CD14-positive monocyte (primary cell): Measurements from ENCODE around the gene EPB41L2. TPM values are rescaled to one million over a fixed set of nuclear protein-coding genes. Genes with fewer than 3 reads are reported as not detected.

Source experiments
- DNase-seq, 3 donors: peaks; one replicate each; pipeline ENCODE4 v3.0.0-alpha.2; 2011 to 2022
- H2AFZ ChIP-seq: 2 replicates; pipeline ENCODE4 v1.6.0; 2012; ENCODE audit warnings: mild to moderate bottlenecking, low read depth, low read length, inconsistent platforms; ENCODE audit not compliant: insufficient read depth, poor library complexity, severe bottlenecking
- H3K27ac ChIP-seq, 2 donors: 1 replicate in 1 of 2; 2 replicates in 1 of 2; pipeline ENCODE4 v1.5.1; 2012 to 2013; ENCODE audit warnings: low read length in 2 of 2, control low read depth in 1 of 2, inconsistent platforms in 1 of 2, low read depth in 1 of 2, mild to moderate bottlenecking in 1 of 2
- H3K27me3 ChIP-seq, 2 donors: one replicate each; pipeline versions ENCODE4 v1.6.0 to v1.6.1; 2011 to 2013; ENCODE audit warnings: low read length in 2 of 2; ENCODE audit not compliant: control insufficient read depth in 2 of 2, insufficient read depth in 2 of 2
- H3K36me3 ChIP-seq, 2 donors: replicated peaks in 1 of 2; 1 replicate in 1 of 2; 2 replicates in 1 of 2; pipeline versions ENCODE4 v1.5.1 to v1.6.1; 2012 to 2013; ENCODE audit warnings: low read length in 2 of 2, control low read depth in 1 of 2, inconsistent platforms in 1 of 2, mild to moderate bottlenecking in 1 of 2; ENCODE audit not compliant: insufficient read depth in 2 of 2, control insufficient read depth in 1 of 2
- H3K4me1 ChIP-seq, 2 donors: 1 replicate in 1 of 2; 2 replicates in 1 of 2; pipeline versions ENCODE4 v1.5.1 to v1.6.1; 2012 to 2013; ENCODE audit warnings: low read length in 2 of 2, control low read depth in 1 of 2, inconsistent platforms in 1 of 2, mild to moderate bottlenecking in 1 of 2, moderate library complexity in 1 of 2; ENCODE audit not compliant: insufficient read depth in 2 of 2, control insufficient read depth in 1 of 2
- H3K4me2 ChIP-seq: replicated peaks from 2 replicates; pipeline ENCODE3; 2012; ENCODE audit warnings: low read length, moderate library complexity, mild to moderate bottlenecking; ENCODE audit not compliant: poor library complexity, severe bottlenecking; ENCODE audit errors: extremely low read depth
- H3K4me3 ChIP-seq, 3 experiments: fragments of 200-600 bp in 1 of 3; sonication (generic) in 1 of 3; replicated peaks in 1 of 3; 1 replicate in 2 of 3; 2 replicates in 1 of 3; pipeline ENCODE4 v1.5.1; 2011 to 2013; ENCODE audit warnings: low read length in 3 of 3, mild to moderate bottlenecking in 3 of 3, control low read depth in 2 of 3, low read depth in 2 of 3, inconsistent platforms in 1 of 3, moderate library complexity in 1 of 3
- H3K79me2 ChIP-seq: 2 replicates; pipeline ENCODE4 v1.6.0; 2012; ENCODE audit warnings: mild to moderate bottlenecking, control low read depth, inconsistent platforms, low read length, moderate library complexity; ENCODE audit not compliant: insufficient read depth
- H3K9ac ChIP-seq: 2 replicates; pipeline ENCODE4 v1.6.0; 2017; ENCODE audit warnings: low read length, mild to moderate bottlenecking; ENCODE audit not compliant: insufficient read depth, poor library complexity, severe bottlenecking
- H3K9me3 ChIP-seq, 2 donors: replicated peaks in 1 of 2; 1 replicate in 1 of 2; 2 replicates in 1 of 2; pipeline versions ENCODE4 v1.5.1 to v1.6.1; 2012 to 2013; ENCODE audit warnings: low read length in 2 of 2, control low read depth in 1 of 2; ENCODE audit not compliant: control insufficient read depth in 1 of 2, insufficient read depth in 1 of 2
- H4K20me1 ChIP-seq: 2 replicates; pipeline ENCODE4 v1.6.0; 2012; ENCODE audit warnings: mild to moderate bottlenecking, low read length, control low read depth, moderate library complexity; ENCODE audit not compliant: insufficient read depth
- H3K27ac Mint-ChIP-seq, 7 donors: one replicate each; pipeline ENCODE4 v1.8.0; 2020; ENCODE audit warnings: mild to moderate bottlenecking in 7 of 7, mixed read lengths in 7 of 7, moderate library complexity in 6 of 7, inconsistent platforms in 2 of 7
- H3K27me3 Mint-ChIP-seq, 3 donors: one replicate each; pipeline ENCODE4 v1.8.0; 2021 to 2022; ENCODE audit warnings: low read depth in 3 of 3, mild to moderate bottlenecking in 3 of 3, mixed read lengths in 3 of 3, moderate library complexity in 3 of 3, inconsistent platforms in 1 of 3
- H3K36me3 Mint-ChIP-seq, 2 donors: one replicate each; pipeline ENCODE4 v1.8.0; 2020; ENCODE audit warnings: mixed read lengths in 2 of 2, inconsistent platforms in 1 of 2, mild to moderate bottlenecking in 1 of 2
- H3K4me1 Mint-ChIP-seq: one replicate; pipeline ENCODE4 v1.8.0; 2020; ENCODE audit warnings: mild to moderate bottlenecking, mixed read lengths
- H3K4me3 Mint-ChIP-seq, 2 donors: one replicate each; pipeline ENCODE4 v1.8.0; 2020; ENCODE audit warnings: mild to moderate bottlenecking in 2 of 2, mixed read lengths in 2 of 2, moderate library complexity in 1 of 2
- H3K9me3 Mint-ChIP-seq, 7 donors: one replicate each; pipeline ENCODE4 v1.8.0; 2020 to 2022; ENCODE audit warnings: mixed read lengths in 7 of 7, mild to moderate bottlenecking in 6 of 7, moderate library complexity in 6 of 7, inconsistent platforms in 2 of 7
- WGBS: methylation state at CpG from one replicate; pipeline ENCODE4 v1.1.5; 2013; ENCODE audit warnings: missing lambda C conversion rate; ENCODE audit not compliant: insufficient coverage; 5-methylcytosine and 5-hydroxymethylcytosine counted together
- intact Hi-C, 2 donors: fragments of 100-400 bp; cut with micrococcal nuclease; formaldehyde crosslinking; loops; one replicate each; pipeline versions ENCODE4 v1.15.0 to v1.15.1; 2023
- polyA plus RNA-seq, 3 donors: library from polyadenylated mRNA; depleted of rRNA in 1 of 3; unstranded in 2 of 3; stranded (reverse) in 1 of 3; fragments of 300-500 nt in 2 of 3; fragments of >200 nt in 1 of 3; fragmentation: Illumina TruSeq in 2 of 3; gene quantifications; 1 replicate in 2 of 3; 2 replicates in 1 of 3; pipeline ENCODE4 v1.2.3, GENCODE V29; 2012 to 2021
- TF ChIP-seq, protein P1 (sequence below): fragments of 200-600 bp; IDR thresholded peaks from one replicate; pipeline ENCODE4 v1.8.0; 2022; ENCODE audit warnings: antibody characterized with exemption, mild to moderate bottlenecking

Gene EPB41L2
- polyA plus RNA-seq, 3 donors: 3.4 to 7.2 (median 4.6) TPM

DNA sequence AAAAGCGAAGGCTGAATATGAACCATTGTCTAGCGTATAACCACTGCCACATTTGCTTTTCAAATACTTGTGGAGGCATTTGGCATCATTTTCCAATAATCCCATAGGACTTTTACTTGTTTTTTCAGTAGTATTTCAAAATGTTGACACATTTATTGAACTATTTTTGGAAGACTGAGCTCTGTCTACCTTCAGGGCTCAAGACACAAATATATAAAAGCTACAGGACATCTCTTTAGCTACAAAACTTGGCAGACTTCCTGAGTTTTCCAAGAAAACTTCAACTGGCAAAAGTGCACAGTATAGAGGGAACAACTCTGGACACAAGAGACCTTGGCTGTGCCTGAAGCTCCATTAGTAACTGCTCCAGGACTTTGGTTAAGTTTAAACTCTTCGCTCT, 13.4 kb downstream of the EPB41L2 start:
- H3K79me2 ChIP-seq: no peaks in the 10 kb centered on the region
- H3K4me3 ChIP-seq: no peak overlapping the region
- peaks cover 0 to 8% of the 10 kb centered on the region in 2 donors for H3K36me3 ChIP-seq
- peaks cover 0 to 4% of the 10 kb centered on the region in 2 donors for H3K36me3 Mint-ChIP-seq
- no peak for DNase-seq
- WGBS: 100% methylated on average over 2 of the region's 3 CpGs
- H3K27me3 Mint-ChIP-seq: peaks cover 0 to 2% (median 2%) of the 10 kb centered on the region in 3 donors
- H2AFZ ChIP-seq: no peak overlapping the region
- H3K4me3 Mint-ChIP-seq: no peak overlapping the region
- H3K9me3 ChIP-seq: peaks cover 21 to 23% of the 10 kb centered on the region in 2 donors
- TF ChIP-seq, protein P1, sequence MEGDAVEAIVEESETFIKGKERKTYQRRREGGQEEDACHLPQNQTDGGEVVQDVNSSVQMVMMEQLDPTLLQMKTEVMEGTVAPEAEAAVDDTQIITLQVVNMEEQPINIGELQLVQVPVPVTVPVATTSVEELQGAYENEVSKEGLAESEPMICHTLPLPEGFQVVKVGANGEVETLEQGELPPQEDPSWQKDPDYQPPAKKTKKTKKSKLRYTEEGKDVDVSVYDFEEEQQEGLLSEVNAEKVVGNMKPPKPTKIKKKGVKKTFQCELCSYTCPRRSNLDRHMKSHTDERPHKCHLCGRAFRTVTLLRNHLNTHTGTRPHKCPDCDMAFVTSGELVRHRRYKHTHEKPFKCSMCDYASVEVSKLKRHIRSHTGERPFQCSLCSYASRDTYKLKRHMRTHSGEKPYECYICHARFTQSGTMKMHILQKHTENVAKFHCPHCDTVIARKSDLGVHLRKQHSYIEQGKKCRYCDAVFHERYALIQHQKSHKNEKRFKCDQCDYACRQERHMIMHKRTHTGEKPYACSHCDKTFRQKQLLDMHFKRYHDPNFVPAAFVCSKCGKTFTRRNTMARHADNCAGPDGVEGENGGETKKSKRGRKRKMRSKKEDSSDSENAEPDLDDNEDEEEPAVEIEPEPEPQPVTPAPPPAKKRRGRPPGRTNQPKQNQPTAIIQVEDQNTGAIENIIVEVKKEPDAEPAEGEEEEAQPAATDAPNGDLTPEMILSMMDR: no peak
- H4K20me1 ChIP-seq: no peaks in the 10 kb centered on the region
- no peak overlapping the region for H3K27ac ChIP-seq
- no peak overlapping the region for H3K27ac Mint-ChIP-seq
- no peaks in the 10 kb centered on the region for H3K4me1 Mint-ChIP-seq
- intact Hi-C loops: no loop called here
- H3K4me2 ChIP-seq: no peak overlapping the region
- H3K27me3 ChIP-seq: no peaks in the 10 kb centered on the region
- H3K4me1 ChIP-seq: no peaks in the 10 kb centered on the region
- H3K9me3 Mint-ChIP-seq: peaks cover 20 to 30% (median 24%) of the 10 kb centered on the region in 7 donors
- H3K9ac ChIP-seq: no peak overlapping the region

DNA sequence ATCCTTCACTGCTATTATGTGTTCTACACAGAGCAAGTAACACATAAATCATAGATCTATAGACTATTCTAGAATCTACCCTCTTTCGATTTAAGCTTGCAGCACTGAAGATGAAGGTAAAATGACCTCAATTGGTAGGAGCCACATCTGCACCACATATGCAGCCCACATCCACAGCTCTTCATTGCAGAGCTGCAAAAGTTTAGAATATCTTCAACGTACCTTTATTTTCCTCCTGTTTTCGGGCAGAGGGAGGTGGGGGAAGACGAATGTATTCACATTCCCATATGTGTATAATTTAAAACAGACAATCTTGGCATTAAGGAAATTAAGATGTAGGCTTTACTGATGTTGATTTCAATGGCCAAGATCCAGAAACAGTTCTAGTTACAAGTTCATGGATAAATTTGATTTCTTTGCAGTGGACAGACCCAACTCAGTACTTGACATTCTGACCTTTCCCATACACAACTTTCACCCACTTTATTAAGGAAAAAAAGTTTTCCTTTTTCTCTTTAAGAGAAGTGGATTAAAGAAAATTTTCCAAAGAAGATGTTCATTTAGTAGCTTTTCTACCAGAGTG, 14.0 kb downstream of the EPB41L2 start:
- TF ChIP-seq, protein P1: no peak
- no peak overlapping the region for H2AFZ ChIP-seq
- H3K4me1 Mint-ChIP-seq: no peaks in the 10 kb centered on the region
- WGBS: no CpG with 5 or more reads among the region's 4 CpGs
- H3K4me1 ChIP-seq: no peaks in the 10 kb centered on the region
- H3K27me3 ChIP-seq: no peaks in the 10 kb centered on the region
- no peak overlapping the region for H3K9ac ChIP-seq
- peaks cover 0 to 4% of the 10 kb centered on the region in 2 donors for H3K36me3 ChIP-seq
- no peak overlapping the region for H3K27ac ChIP-seq
- H3K79me2 ChIP-seq: no peaks in the 10 kb centered on the region
- peaks cover 0 to 2% (median under 1%) of the 10 kb centered on the region in 3 donors for H3K27me3 Mint-ChIP-seq
- DNase-seq: no peak
- H3K4me2 ChIP-seq: no peak overlapping the region
- peaks cover 14 to 27% (median 19%) of the 10 kb centered on the region in 7 donors for H3K9me3 Mint-ChIP-seq
- no peaks in the 10 kb centered on the region for H4K20me1 ChIP-seq
- H3K9me3 ChIP-seq: peaks cover 15 to 18% of the 10 kb centered on the region in 2 donors
- H3K4me3 ChIP-seq: no peak overlapping the region
- no peak overlapping the region for H3K27ac Mint-ChIP-seq
- intact Hi-C loops: no loop called here
- H3K4me3 Mint-ChIP-seq: no peak overlapping the region
- peaks cover 0 to 3% of the 10 kb centered on the region in 2 donors for H3K36me3 Mint-ChIP-seq
